ENCODE measurements around the gene SLC38A7.

Gene SLC38A7

DNA sequence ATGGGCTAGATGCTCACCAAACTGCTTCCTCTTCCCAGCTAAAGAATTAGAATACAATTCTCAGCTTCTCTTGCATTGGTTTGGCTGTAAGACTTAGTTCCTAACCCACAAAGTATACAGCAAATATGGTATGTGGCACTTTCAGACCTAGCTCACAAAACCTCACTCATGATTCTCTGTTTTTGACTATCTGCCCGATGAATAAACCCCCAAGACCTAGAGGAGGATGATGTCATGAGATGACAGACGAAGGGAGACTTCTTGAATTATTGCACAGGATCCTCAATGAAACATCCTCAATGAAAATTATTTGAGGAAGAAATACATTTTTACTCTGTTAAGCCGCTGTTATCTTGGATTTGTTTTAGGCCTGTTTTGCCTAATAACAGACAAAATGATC, 69.3 kb downstream of the SLC38A7 start:
- H3K27ac ChIP-seq = no peak overlapping the region
- TF ChIP-seq, protein P1, sequence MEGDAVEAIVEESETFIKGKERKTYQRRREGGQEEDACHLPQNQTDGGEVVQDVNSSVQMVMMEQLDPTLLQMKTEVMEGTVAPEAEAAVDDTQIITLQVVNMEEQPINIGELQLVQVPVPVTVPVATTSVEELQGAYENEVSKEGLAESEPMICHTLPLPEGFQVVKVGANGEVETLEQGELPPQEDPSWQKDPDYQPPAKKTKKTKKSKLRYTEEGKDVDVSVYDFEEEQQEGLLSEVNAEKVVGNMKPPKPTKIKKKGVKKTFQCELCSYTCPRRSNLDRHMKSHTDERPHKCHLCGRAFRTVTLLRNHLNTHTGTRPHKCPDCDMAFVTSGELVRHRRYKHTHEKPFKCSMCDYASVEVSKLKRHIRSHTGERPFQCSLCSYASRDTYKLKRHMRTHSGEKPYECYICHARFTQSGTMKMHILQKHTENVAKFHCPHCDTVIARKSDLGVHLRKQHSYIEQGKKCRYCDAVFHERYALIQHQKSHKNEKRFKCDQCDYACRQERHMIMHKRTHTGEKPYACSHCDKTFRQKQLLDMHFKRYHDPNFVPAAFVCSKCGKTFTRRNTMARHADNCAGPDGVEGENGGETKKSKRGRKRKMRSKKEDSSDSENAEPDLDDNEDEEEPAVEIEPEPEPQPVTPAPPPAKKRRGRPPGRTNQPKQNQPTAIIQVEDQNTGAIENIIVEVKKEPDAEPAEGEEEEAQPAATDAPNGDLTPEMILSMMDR (IDR thresholded peaks at IDR 0.05) = no peak

Data from 22Rv1 (cell line).